ENCODE measurements around the gene RNF40.

Gene RNF40

DNA sequence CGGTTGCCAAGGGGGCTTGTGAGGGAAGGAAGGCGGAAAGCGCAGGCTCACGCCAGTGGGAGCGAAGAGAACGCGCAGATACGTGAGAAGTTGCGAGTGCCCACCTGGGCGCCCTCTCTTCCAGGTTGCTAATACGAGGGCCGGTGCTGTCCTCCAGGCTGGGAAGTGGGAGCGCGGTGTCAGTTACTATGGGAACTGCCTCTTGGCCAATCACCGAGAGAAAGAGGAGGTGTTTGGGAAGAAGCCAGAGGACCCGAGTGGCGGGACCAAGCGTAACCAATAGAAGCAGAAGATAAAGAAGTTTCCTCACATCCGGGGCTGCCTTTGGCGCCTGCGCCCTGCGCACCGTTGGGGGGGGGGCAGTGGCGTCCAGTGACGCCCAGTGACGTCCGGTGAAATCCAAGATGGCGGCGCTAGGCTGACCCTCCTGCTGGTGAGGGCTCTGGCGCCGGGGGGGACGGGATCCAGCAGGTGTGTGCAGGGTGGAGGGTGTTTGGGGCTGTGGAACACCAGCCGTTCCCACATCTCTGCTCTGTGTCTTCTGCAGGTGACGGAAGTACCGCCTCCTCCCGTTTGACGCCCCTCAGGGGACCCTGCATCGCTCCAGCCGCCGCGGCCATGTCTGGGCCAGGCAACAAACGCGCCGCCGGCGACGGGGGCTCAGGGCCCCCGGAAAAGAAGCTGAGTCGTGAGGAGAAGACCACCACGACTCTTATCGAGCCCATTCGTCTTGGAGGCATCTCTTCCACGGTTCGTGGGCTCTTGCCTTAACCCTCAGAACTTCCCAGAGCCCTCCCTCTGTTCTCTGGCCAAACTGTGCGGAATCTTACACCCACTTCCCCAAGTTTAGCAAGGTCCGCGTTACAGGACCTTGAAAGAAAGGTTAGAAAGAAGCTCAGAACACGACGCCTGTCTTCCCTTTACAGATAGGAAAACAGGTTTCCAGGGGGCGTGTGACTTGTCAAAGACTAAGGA, at the start of gene RNF40, which contains the start of gene CFAP119:
Gene RNF40, plus strand, starts transcription at position 395 of the 975 bp plus-strand sequence. Its CDS starts 224 bp downstream, at position 619.
Gene CFAP119, minus strand, starts transcription at position 135 of the 975 bp plus-strand sequence. CDS start 314 bp downstream, outside the sequence.
- Mint-ChIP-seq H3K4me1 (peaks cover 29% of the 10 kb centered on the region), H3K27ac (peak within 1 kb of the TSS; percentile 99), H3K9me3 (no peaks in the 10 kb centered on the region), H3K4me3 (peak within 1 kb of the TSS; percentile 95), H3K27me3 (ENCODE audit: low read depth, poor library complexity) (no peaks in the 10 kb centered on the region), H3K36me3 (ENCODE audit: low read depth) (peaks cover 54% of the 10 kb centered on the region)
- no peak for TF ChIP-seq CTCF (IDR thresholded peaks at IDR 0.05)
- DNase-seq: peak; percentile 98

- peak overlapping the region; percentile 34 for H3K27ac Mint-ChIP-seq
- DNase-seq: no peak
- H3K27me3 Mint-ChIP-seq (ENCODE audit: low read depth, poor library complexity): peaks cover 2% of the 10 kb centered on the region
- H3K9me3 Mint-ChIP-seq: no peaks in the 10 kb centered on the region
- no peaks in the 10 kb centered on the region for H3K4me1 Mint-ChIP-seq
- no peak for TF ChIP-seq CTCF (IDR thresholded peaks at IDR 0.05)
- H3K36me3 Mint-ChIP-seq (ENCODE audit: low read depth): peaks cover 79% of the 10 kb centered on the region
- H3K4me3 Mint-ChIP-seq: no peak overlapping the region
Measured at GRCh38 chr16:30715750-30716445, 46.2 kb upstream of the RNF40 start.

- H3K9me3 Mint-ChIP-seq: no peaks in the 10 kb centered on the region
- no peak overlapping the region for H3K27ac Mint-ChIP-seq
- TF ChIP-seq CTCF (IDR thresholded peaks at IDR 0.05): no peak
- no peaks in the 10 kb centered on the region for H3K4me1 Mint-ChIP-seq
- H3K4me3 Mint-ChIP-seq: no peak overlapping the region
- H3K27me3 Mint-ChIP-seq (ENCODE audit: low read depth, poor library complexity): peaks cover 9% of the 10 kb centered on the region
- no peak for DNase-seq
- peaks cover 86% of the 10 kb centered on the region for H3K36me3 Mint-ChIP-seq (ENCODE audit: low read depth)
Measured at GRCh38 chr16:30720086-30720485, 42.0 kb upstream of the RNF40 start.

GRCh38 chr16:30720694-30721093, 41.4 kb upstream of the RNF40 start:
- no peaks in the 10 kb centered on the region for H3K9me3 Mint-ChIP-seq
- no peak overlapping the region for H3K4me3 Mint-ChIP-seq
- no peak for DNase-seq
- TF ChIP-seq CTCF (IDR thresholded peaks at IDR 0.05): no peak
- H3K27ac Mint-ChIP-seq: peak overlapping the region; percentile 70
- H3K4me1 Mint-ChIP-seq: no peaks in the 10 kb centered on the region
- H3K27me3 Mint-ChIP-seq (ENCODE audit: low read depth, poor library complexity): peaks cover 12% of the 10 kb centered on the region
- peaks cover 86% of the 10 kb centered on the region for H3K36me3 Mint-ChIP-seq (ENCODE audit: low read depth)

DNA sequence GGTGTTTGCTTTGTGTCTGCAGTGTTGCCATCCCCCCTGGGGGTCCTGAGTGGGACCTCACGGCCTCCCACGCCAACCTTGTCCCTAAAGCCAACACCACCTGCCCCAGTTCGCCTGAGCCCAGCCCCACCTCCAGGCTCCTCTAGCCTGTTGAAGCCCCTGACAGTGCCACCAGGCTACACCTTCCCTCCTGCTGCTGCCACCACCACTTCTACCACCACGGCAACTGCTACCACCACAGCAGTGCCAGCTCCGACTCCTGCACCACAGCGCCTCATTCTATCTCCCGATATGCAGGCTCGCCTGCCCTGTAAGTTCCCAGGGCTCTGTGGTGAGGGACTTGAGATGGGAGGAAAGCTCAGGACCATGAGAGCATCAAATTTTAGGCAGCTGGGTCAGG, 41.0 kb upstream of the RNF40 start:
- H3K27me3 Mint-ChIP-seq (ENCODE audit: low read depth, poor library complexity): peaks cover 12% of the 10 kb centered on the region
- no peaks in the 10 kb centered on the region for H3K4me1 Mint-ChIP-seq
- TF ChIP-seq CTCF (IDR thresholded peaks at IDR 0.05): no peak
- no peak overlapping the region for H3K27ac Mint-ChIP-seq
- no peak for DNase-seq
- H3K36me3 Mint-ChIP-seq (ENCODE audit: low read depth): peaks cover 86% of the 10 kb centered on the region
- H3K4me3 Mint-ChIP-seq: no peak overlapping the region
- no peaks in the 10 kb centered on the region for H3K9me3 Mint-ChIP-seq
